SK-N-MC (cell line): ENCODE results near the gene NPPC.

Experiments
- DNase-seq: peaks from one replicate; pipeline ENCODE4 v3.0.0-alpha.2; 2011; ENCODE audit warnings: low read depth, low spot score
- H3K27ac ChIP-seq: fragments of 200-600 bp; sonication (generic); 2 replicates; pipeline ENCODE4 v1.5.1; 2016; ENCODE audit warnings: mixed run types
- H3K36me3 ChIP-seq: fragments of 200-600 bp; sonication (generic); 2 replicates; pipeline ENCODE4 v1.6.1; 2017; ENCODE audit warnings: antibody characterized with exemption, low read length, mixed read lengths; ENCODE audit not compliant: insufficient read depth
- H3K4me3 ChIP-seq: fragments of 200-600 bp; sonication (generic); 2 replicates; pipeline ENCODE4 v1.5.1; 2016
- H3K9ac ChIP-seq: fragments of 200-600 bp; sonication (generic); 2 replicates; pipeline ENCODE4 v1.8.0; 2017; ENCODE audit warnings: mixed run types, mixed read lengths; ENCODE audit not compliant: insufficient read length
- H3K9me3 ChIP-seq: fragments of 200-600 bp; sonication (generic); 2 replicates; pipeline ENCODE4 v1.6.1; 2017; ENCODE audit warnings: low read depth, mild to moderate bottlenecking, antibody characterized with exemption, low read length, moderate library complexity, mixed read lengths
- EZH2 ChIP-seq: fragments of 200-600 bp; sonication (generic); IDR thresholded peaks from one replicate; pipeline ENCODE4 v1.6.1; 2017; ENCODE audit warnings: antibody characterized with exemption
- FOXP2 ChIP-seq: optimal IDR thresholded peaks from 2 replicates; pipeline ENCODE3; 2011; ENCODE audit warnings: mild to moderate bottlenecking, moderate library complexity; ENCODE audit not compliant: insufficient read depth; ENCODE audit errors: extremely low read length, control extremely low read depth
- POLR2AphosphoS5 ChIP-seq: IDR thresholded peaks from 2 replicates; pipeline ENCODE4 v1.6.1; 2012; ENCODE audit warnings: mild to moderate bottlenecking, low read depth, low read length, borderline replicate concordance

NPPC gene, protein sequence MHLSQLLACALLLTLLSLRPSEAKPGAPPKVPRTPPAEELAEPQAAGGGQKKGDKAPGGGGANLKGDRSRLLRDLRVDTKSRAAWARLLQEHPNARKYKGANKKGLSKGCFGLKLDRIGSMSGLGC

DNA sequence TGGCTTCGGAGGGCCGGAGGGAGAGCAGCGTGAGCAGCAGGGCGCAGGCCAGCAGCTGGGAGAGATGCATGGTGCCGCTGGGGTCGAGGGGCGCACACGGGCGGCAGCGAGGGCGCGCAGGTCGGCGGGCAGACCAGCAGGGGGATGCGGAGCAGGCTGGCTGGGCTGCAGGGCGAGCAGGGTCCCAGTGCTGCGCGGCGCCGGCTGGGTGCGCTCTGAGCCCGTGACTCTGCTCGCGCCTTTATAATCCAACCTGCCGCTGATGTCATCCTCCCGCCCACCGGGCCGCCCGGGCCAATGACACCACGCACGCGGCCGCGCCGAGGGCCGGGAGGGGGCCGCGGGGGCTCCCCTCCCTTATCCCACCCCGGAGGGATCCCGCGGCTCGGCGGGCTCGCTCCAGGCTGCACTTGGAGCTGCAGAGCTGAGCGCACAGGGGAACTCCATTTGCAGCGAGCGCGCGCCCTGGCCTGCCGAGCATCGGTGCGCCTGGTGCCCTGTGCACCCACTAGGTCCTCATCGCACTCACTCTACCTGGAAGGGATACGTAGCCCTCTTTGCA, at the start of gene NPPC:
Gene NPPC (minus strand): TSS at position 217 of the 562 bp plus-strand sequence. CDS start 147 bp downstream, at position 70.
- H3K27ac ChIP-seq = no peak within 1 kb of the TSS
- H3K4me3 ChIP-seq = peak within 1 kb of the TSS; percentile 72
- H3K9ac ChIP-seq = no peak within 1 kb of the TSS
- H3K9me3 ChIP-seq = no peaks in the 10 kb centered on the region
- H3K36me3 ChIP-seq = no peaks in the 10 kb centered on the region
- TF ChIP-seq FOXP2 (no peak), POLR2AphosphoS5 (no peak), EZH2 (no peak)
- DNase-seq = no peak

DNA sequence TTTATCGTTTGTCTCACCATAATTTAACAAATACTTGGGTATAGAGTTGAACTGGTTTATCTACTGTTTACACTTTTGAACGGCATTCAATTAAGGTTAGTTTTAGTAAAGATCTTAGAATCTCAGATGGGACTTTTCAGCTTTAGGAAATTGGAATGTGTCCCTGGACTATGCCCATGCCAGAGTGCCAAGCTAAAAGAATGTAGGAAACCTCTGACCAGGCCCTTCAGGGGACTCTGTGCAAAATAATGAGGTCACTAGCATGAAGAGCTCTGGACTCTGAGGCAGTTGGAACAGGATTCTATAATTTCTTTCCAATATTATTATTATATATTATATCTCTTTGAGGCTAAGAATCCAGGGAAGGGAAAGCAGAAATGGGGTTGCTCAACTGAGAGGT, 48.8 kb upstream of the NPPC start:
- no peak for TF ChIP-seq POLR2AphosphoS5
- TF ChIP-seq EZH2 = no peak
- TF ChIP-seq FOXP2 = no peak
- 0 out of 2 replicates have a peak, but pooled peaks cover 2% of the 10 kb centered on the region for H3K9me3 ChIP-seq
- no peak overlapping the region for H3K9ac ChIP-seq
- H3K36me3 ChIP-seq = no peaks in the 10 kb centered on the region
- no peak for DNase-seq
- no peak overlapping the region for H3K4me3 ChIP-seq
- no peak overlapping the region for H3K27ac ChIP-seq

DNA sequence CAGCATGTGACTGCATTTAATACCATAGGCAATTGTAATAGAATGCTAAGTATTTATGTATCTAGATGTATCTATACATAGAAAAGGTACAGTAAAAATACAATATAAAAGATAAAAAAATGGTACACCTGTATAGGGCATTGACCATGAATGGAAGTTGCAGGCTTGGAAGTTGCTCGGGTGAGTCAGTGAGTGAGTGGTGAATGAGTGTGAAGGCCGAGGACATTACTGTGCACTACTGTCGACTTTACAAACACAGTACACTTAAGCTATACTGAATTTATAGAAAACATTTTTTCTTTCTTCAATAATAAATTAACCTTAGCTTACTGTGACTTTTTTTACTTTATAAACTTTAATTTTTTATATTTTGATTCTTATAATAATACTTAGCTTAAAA, 44.3 kb upstream of the NPPC start:
- DNase-seq = no peak
- Histone ChIP-seq H3K9me3 (peaks cover 3% of the 10 kb centered on the region; the same call in 1 of the 2 replicates), H3K27ac (no peak overlapping the region), H3K9ac (no peak overlapping the region), H3K36me3 (no peaks in the 10 kb centered on the region), H3K4me3 (no peak overlapping the region)
- TF ChIP-seq EZH2 = no peak
- TF ChIP-seq FOXP2 = no peak
- no peak for TF ChIP-seq POLR2AphosphoS5

DNA sequence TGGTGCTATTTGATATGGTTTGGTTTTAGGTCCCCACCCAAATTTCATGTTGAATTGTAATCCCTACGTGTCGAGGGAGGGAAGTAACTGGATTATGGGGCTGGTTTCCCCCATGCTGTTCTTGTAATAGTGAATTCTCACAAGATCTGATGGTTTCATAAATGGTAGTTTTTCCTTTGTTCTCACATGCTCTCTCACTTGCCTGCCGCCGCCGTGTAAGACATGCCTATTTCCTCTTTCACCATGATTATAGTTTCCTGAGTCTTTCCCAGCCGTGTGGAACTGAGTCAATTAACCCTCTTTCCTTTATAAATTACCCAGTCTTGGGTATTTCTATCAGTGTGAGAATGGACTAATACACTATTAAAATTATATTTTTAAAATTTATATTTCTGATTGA, 42.6 kb upstream of the NPPC start:
- H3K4me3 ChIP-seq = no peak overlapping the region
- peaks cover 3% of the 10 kb centered on the region; the same call in 1 of the 2 replicates for H3K9me3 ChIP-seq
- DNase-seq = no peak
- H3K36me3 ChIP-seq = no peaks in the 10 kb centered on the region
- TF ChIP-seq EZH2 (no peak), FOXP2 (no peak), POLR2AphosphoS5 (no peak)
- H3K27ac ChIP-seq = no peak overlapping the region
- no peak overlapping the region for H3K9ac ChIP-seq

DNA sequence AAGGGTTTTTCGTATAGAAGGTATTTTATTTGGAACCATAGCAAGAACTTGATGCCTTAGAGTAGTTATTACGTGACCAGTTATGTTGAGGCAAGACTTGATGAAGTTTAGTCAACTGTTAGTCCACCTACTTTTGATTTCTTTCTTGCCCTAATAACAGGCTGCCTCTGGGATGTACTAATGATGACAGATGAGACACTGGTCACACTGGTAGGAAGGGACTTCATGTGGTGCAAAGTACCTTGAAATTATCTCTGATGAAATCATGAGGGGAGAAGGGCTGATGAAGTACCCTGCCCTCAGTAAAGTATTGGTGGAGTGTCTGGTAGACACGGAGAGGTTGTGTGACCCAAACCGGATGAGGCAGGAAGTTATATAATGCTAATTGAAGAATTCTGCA, 40.7 kb upstream of the NPPC start:
- Histone ChIP-seq H3K9ac (no peak overlapping the region), H3K9me3 (peaks cover 3% of the 10 kb centered on the region; the same call in 1 of the 2 replicates), H3K27ac (no peak overlapping the region), H3K36me3 (no peaks in the 10 kb centered on the region), H3K4me3 (no peak overlapping the region)
- DNase-seq = no peak
- TF ChIP-seq EZH2 (no peak), FOXP2 (no peak), POLR2AphosphoS5 (no peak)

DNA sequence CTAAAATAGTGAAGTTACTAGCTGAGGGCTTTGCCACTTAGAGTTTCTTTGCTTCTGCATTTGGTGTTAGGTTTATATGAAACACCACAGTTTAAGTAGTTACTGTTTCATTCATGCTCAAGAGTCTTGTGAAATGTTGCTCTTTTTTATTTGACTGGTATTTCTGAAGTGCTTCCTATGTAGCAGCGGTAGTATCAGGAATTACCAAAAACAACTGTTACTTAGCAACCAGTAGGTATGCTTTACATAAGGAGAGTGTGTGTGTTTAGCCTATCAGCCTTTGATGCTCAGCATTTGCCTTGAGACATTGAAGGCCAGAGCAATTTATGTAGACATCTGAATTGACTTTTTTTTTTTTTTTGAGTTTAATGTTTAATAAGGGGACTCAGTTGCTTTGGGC, 38.9 kb upstream of the NPPC start:
- TF ChIP-seq EZH2 = no peak
- TF ChIP-seq POLR2AphosphoS5 = no peak
- no peak for TF ChIP-seq FOXP2
- Histone ChIP-seq H3K4me3 (no peak overlapping the region), H3K27ac (no peak overlapping the region), H3K9me3 (peaks cover 2% of the 10 kb centered on the region; the same call in 1 of the 2 replicates), H3K36me3 (no peaks in the 10 kb centered on the region), H3K9ac (no peak overlapping the region)
- no peak for DNase-seq

DNA sequence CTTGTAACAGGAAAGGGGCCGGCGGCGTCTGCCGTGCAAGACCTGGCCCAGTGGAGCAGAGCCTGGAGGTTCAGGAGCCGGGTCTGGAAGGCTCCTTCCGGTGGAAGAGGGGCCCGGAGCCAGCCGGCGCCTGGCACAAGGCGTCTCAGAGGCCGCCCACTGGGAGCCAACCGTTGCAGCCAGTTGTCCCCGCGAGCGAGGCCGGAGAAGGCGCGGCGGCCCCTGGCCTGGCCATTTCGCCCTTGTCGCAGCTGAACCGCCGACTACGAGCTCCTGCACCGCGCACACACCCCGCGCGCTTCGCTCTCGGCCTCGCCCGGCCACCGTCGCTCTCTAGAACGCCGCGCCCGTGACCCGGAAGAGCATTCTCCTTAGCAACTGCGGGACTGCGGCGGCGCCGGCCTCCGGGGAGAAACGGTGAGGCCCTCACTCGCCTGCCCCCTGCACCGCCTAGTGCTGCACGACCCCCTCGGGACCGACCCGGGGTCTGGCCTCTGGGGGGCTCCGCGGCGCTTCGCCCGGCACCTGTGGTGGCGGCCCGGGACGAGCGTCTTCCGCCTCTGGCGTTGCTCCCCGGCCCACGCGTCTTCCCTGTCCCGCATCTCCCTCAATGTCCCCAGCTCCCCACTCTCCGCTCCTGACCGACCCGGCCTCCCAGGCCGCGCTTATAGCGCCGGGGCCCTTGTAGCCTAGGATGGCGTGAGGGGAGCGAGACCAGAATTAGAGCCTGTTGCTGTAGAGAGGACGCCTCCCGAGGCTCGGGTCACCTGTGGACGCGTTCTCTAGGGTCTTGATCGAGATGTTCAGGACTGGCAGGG, 35.4 kb upstream of the NPPC start, which contains the start of gene DIS3L2:
Gene DIS3L2 (plus strand): TSS at position 365 of the 818 bp plus-strand sequence. CDS start 53,215 bp downstream, outside the sequence.
- Histone ChIP-seq H3K27ac (peak within 1 kb of the TSS; percentile 83; the same call in 1 of the 2 replicates), H3K36me3 (no peaks in the 10 kb centered on the region), H3K4me3 (peak within 1 kb of the TSS; percentile 99), H3K9me3 (no peaks in the 10 kb centered on the region), H3K9ac (peak within 1 kb of the TSS; percentile 94)
- no peak for DNase-seq
- peak; percentile 82 for TF ChIP-seq POLR2AphosphoS5
- no peak for TF ChIP-seq FOXP2

DNA sequence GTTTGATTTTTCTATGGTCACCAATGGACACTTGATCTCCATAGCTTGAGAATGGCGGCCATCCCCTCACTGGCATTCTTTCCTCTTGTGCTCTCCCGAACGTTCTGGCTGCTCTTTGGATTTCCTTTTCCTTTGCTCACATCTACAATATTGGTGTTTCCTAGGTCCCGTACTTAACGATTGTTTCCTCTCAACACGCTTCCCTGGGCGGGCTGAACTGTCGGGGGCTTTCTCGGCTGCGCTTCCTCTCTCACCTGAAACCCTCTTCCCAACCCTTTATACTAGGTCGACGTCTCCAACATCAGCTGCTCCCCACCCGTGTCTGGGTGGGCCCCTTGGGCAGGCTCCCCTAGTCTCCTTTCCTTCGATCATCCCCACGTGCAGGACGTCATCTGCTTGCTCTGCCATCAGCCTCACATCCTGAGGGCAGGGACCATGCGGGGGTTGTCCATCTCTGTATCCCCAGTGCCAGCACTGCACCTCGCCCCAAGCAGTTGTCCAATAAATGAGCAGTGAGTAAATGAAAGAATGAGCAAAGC, 34.7 kb upstream of the NPPC start:
- no peak for DNase-seq

More for the DNA sequence above, 34.7 kb upstream of the NPPC start:
- Histone ChIP-seq H3K9me3 (no peaks in the 10 kb centered on the region), H3K36me3 (no peaks in the 10 kb centered on the region), H3K9ac (peak overlapping the region; percentile 94), H3K27ac (0 out of 2 replicates have a peak overlapping the region, but pooled peaks have one; percentile 83), H3K4me3 (peak overlapping the region; percentile 99)
- TF ChIP-seq EZH2 (no peak), POLR2AphosphoS5 (no peak)
